H1 (cell line): ENCODE data around the gene CUL9. TPM values are rescaled to one million over a fixed set of nuclear protein-coding genes. Genes with fewer than 3 reads are reported as not detected.

Source experiments
- BRCA1 ChIP-seq: IDR thresholded peaks from 2 replicates; pipeline ENCODE4 v1.6.1; 2012; ENCODE audit warnings: low read depth, low read length, improper control_type of control experiment
- polyA plus RNA-seq, 7 experiments: library from polyadenylated mRNA; depleted of rRNA in 3 of 7; stranded (reverse) in 5 of 7; unstranded in 2 of 7; fragments of >200 nt in 5 of 7; fragments of 200-250 nt in 2 of 7; gene quantifications; 1 replicate in 5 of 7; 2 replicates in 1 of 7; 4 replicates in 1 of 7; pipeline versions ENCODE4 v1.2.1 to v1.2.3, GENCODE V29; 2011 to 2013; ENCODE audit warnings: missing spikeins in 2 of 7, mixed read lengths in 2 of 7
- total RNA-seq: library from RNA; stranded (reverse); fragmentation: NEBNext Ultra II Directional; extraction: Animal tissue kit (Norgen Biotek cat#: 25700); gene quantifications from 2 replicates; pipeline ENCODE4 v1.2.1, GENCODE V29; 2021
- TF ChIP-seq, protein P1 (sequence below): fragments of 300-600 bp; sonication (generic); IDR thresholded peaks from 2 replicates; pipeline ENCODE4 v1.7.1; 2012; ENCODE audit warnings: low read length, moderate library complexity, mild to moderate bottlenecking, inconsistent platforms; ENCODE audit not compliant: insufficient replicate concordance

The CUL9 gene
- total and polyA plus RNA-seq, 2 of the 8 experiments (the other 6 are each of a cell fraction or from before 2014, with no cell fraction given), result 7.7 to 9.8 TPM

DNA sequence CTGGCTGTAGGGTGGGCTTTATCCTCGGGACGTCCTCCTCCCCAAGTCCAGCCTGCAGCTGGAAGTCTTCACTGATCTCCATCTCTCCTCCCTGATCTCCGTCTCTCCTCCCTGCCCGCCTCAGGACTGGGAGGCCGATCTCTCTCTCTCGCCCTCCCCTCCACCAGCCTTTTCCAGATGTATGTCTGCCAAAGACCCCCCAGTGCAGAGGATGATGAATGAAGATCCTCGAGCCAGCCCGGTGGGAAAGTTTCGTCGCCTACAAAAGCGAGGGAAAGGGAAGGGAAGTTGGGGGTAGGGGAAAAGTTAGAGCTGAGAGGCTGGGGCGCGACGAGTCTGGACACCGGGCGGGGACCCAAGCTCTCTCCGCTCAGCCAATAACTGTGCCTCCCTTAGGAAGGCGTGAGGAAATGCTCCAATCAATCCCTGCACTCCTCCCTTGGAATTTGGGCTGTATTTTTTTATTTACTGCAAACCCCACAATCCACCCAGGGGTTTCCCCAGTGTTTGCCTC, 11.5 kb upstream of the CUL9 start (continued):
- TF ChIP-seq BRCA1, result no peak
- TF ChIP-seq, protein P1, sequence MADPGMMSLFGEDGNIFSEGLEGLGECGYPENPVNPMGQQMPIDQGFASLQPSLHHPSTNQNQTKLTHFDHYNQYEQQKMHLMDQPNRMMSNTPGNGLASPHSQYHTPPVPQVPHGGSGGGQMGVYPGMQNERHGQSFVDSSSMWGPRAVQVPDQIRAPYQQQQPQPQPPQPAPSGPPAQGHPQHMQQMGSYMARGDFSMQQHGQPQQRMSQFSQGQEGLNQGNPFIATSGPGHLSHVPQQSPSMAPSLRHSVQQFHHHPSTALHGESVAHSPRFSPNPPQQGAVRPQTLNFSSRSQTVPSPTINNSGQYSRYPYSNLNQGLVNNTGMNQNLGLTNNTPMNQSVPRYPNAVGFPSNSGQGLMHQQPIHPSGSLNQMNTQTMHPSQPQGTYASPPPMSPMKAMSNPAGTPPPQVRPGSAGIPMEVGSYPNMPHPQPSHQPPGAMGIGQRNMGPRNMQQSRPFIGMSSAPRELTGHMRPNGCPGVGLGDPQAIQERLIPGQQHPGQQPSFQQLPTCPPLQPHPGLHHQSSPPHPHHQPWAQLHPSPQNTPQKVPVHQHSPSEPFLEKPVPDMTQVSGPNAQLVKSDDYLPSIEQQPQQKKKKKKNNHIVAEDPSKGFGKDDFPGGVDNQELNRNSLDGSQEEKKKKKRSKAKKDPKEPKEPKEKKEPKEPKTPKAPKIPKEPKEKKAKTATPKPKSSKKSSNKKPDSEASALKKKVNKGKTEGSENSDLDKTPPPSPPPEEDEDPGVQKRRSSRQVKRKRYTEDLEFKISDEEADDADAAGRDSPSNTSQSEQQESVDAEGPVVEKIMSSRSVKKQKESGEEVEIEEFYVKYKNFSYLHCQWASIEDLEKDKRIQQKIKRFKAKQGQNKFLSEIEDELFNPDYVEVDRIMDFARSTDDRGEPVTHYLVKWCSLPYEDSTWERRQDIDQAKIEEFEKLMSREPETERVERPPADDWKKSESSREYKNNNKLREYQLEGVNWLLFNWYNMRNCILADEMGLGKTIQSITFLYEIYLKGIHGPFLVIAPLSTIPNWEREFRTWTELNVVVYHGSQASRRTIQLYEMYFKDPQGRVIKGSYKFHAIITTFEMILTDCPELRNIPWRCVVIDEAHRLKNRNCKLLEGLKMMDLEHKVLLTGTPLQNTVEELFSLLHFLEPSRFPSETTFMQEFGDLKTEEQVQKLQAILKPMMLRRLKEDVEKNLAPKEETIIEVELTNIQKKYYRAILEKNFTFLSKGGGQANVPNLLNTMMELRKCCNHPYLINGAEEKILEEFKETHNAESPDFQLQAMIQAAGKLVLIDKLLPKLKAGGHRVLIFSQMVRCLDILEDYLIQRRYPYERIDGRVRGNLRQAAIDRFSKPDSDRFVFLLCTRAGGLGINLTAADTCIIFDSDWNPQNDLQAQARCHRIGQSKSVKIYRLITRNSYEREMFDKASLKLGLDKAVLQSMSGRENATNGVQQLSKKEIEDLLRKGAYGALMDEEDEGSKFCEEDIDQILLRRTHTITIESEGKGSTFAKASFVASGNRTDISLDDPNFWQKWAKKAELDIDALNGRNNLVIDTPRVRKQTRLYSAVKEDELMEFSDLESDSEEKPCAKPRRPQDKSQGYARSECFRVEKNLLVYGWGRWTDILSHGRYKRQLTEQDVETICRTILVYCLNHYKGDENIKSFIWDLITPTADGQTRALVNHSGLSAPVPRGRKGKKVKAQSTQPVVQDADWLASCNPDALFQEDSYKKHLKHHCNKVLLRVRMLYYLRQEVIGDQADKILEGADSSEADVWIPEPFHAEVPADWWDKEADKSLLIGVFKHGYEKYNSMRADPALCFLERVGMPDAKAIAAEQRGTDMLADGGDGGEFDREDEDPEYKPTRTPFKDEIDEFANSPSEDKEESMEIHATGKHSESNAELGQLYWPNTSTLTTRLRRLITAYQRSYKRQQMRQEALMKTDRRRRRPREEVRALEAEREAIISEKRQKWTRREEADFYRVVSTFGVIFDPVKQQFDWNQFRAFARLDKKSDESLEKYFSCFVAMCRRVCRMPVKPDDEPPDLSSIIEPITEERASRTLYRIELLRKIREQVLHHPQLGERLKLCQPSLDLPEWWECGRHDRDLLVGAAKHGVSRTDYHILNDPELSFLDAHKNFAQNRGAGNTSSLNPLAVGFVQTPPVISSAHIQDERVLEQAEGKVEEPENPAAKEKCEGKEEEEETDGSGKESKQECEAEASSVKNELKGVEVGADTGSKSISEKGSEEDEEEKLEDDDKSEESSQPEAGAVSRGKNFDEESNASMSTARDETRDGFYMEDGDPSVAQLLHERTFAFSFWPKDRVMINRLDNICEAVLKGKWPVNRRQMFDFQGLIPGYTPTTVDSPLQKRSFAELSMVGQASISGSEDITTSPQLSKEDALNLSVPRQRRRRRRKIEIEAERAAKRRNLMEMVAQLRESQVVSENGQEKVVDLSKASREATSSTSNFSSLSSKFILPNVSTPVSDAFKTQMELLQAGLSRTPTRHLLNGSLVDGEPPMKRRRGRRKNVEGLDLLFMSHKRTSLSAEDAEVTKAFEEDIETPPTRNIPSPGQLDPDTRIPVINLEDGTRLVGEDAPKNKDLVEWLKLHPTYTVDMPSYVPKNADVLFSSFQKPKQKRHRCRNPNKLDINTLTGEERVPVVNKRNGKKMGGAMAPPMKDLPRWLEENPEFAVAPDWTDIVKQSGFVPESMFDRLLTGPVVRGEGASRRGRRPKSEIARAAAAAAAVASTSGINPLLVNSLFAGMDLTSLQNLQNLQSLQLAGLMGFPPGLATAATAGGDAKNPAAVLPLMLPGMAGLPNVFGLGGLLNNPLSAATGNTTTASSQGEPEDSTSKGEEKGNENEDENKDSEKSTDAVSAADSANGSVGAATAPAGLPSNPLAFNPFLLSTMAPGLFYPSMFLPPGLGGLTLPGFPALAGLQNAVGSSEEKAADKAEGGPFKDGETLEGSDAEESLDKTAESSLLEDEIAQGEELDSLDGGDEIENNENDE, result no peak
